Endodermal cell (in vitro differentiated cells): Measurements from ENCODE around the gene TIMM50. TPM values are rescaled to one million over a fixed set of nuclear protein-coding genes. Genes with fewer than 3 reads are reported as not detected.
A peak's percentile ranks its signal among the peaks of the same experiment; 100 is the strongest.

Experiments used
- DNase-seq: peaks from one replicate; pipeline ENCODE4 v3.0.0-alpha.2; 2017
- H3K27ac ChIP-seq: 2 replicates; pipeline ENCODE4 v1.5.1; 2013; ENCODE audit warnings: mild to moderate bottlenecking, low read depth, low read length, moderate library complexity
- H3K27me3 ChIP-seq: 2 replicates; pipeline ENCODE4 v1.6.1; 2013; ENCODE audit warnings: mild to moderate bottlenecking, low read length, moderate library complexity; ENCODE audit not compliant: insufficient read depth, control insufficient read depth, poor library complexity, severe bottlenecking
- H3K36me3 ChIP-seq: 2 replicates; pipeline ENCODE4 v1.7.0; 2013; ENCODE audit warnings: mild to moderate bottlenecking, low read length, moderate library complexity; ENCODE audit not compliant: control insufficient read depth, insufficient read depth
- H3K4me1 ChIP-seq: one replicate; pipeline ENCODE4 v1.7.0; 2013; ENCODE audit warnings: low read length; ENCODE audit not compliant: control insufficient read depth, insufficient read depth
- H3K4me3 ChIP-seq: 2 replicates; pipeline ENCODE4 v1.5.1; 2013; ENCODE audit warnings: mild to moderate bottlenecking, low read length, moderate library complexity
- H3K9ac ChIP-seq: 2 replicates; pipeline ENCODE4 v1.6.1; 2013; ENCODE audit warnings: mild to moderate bottlenecking, low read length, moderate library complexity; ENCODE audit not compliant: poor library complexity, severe bottlenecking; ENCODE audit errors: extremely low read depth
- H3K9me3 ChIP-seq: 2 replicates; pipeline ENCODE4 v1.6.1; 2013; ENCODE audit warnings: mild to moderate bottlenecking, low read length, moderate library complexity; ENCODE audit not compliant: control insufficient read depth
- H3K27ac Mint-ChIP-seq: 2 replicates; pipeline ENCODE4 v1.8.0; 2020; ENCODE audit warnings: mixed read lengths
- H3K27me3 Mint-ChIP-seq: 2 replicates; pipeline ENCODE4 v1.8.0; 2021; ENCODE audit warnings: mild to moderate bottlenecking, mixed read lengths; ENCODE audit not compliant: insufficient read depth
- H3K36me3 Mint-ChIP-seq: 2 replicates; pipeline ENCODE4 v1.8.0; 2020; ENCODE audit warnings: low read depth, mixed read lengths
- H3K4me1 Mint-ChIP-seq: 2 replicates; pipeline ENCODE4 v1.8.0; 2020; ENCODE audit warnings: mixed read lengths
- H3K4me3 Mint-ChIP-seq: 2 replicates; pipeline ENCODE4 v1.8.0; 2020; ENCODE audit warnings: mild to moderate bottlenecking, moderate library complexity, mixed read lengths
- H3K9me3 Mint-ChIP-seq: 2 replicates; pipeline ENCODE4 v1.8.0; 2020; ENCODE audit warnings: mild to moderate bottlenecking, mixed read lengths
- WGBS, 2 experiments: methylation state at CpG; one replicate each; pipeline versions ENCODE4 v1.1.5 to v1.1.7; 2013; ENCODE audit warnings: missing lambda C conversion rate in 2 of 2, mixed read lengths in 1 of 2; ENCODE audit not compliant: insufficient coverage in 1 of 2, insufficient read length in 1 of 2; 5-methylcytosine and 5-hydroxymethylcytosine counted together
- long read RNA-seq, 4 experiments: library from polyadenylated mRNA in 2 of 4; library from RNA in 1 of 4; library from capped mRNA in 1 of 4; stranded (forward) in 3 of 4; unstranded in 1 of 4; transcript quantifications; one replicate each; pipeline ENCODE4 v2.0.0, GENCODE V29; 2020 to 2021; ENCODE audit warnings: inconsistent platforms in 1 of 4
- polyA plus RNA-seq, 2 experiments: library from polyadenylated mRNA; stranded (reverse); fragments of 50-300 nt; gene quantifications; one replicate each; pipeline ENCODE4 v1.2.3, GENCODE V29; 2013
- total RNA-seq, 2 donors: library from RNA; stranded (reverse); fragmentation: NEBNext Ultra II Directional in 1 of 2; extraction: Animal tissue kit (Norgen Biotek cat#: 25700) in 1 of 2; gene quantifications; 2 replicates in 1 of 2; 3 replicates in 1 of 2; pipeline ENCODE4 v1.2.1, GENCODE V29; 2021
- TF ChIP-seq, protein P1 (sequence below): fragments of 200-600 bp; sonication (generic); conservative IDR thresholded peaks from 2 replicates; pipeline ENCODE4 v1.5.0; 2021; ENCODE audit warnings: antibody characterized with exemption, mild to moderate bottlenecking

TIMM50 gene
- 10 to 100 TPM; 87.8 to 94.6 TPM for total RNA-seq
- 83.8 TPM for polyA plus RNA-seq (2013, experiment 1 of 2)
- polyA plus RNA-seq (2013, experiment 2 of 2), result 79.7 TPM
- long read RNA-seq, experiment 1, transcript TIMM50-201 (11 exons, 1,612 nt), result major isoform, 18 of 41 reads
- long read RNA-seq, experiment 1, partial matches to known transcripts, result 2 of 41 reads
- long read RNA-seq, experiment 1, other reads (novel, unspliced or antisense), result 17 of 41 reads
- long read RNA-seq, experiment 2, transcript TIMM50-201 (11 exons, 1,612 nt), result major isoform, 99 of 109 reads
- long read RNA-seq, experiment 2, partial matches to known transcripts, result 2 of 109 reads
- long read RNA-seq, experiment 2, other reads (novel, unspliced or antisense), result 6 of 109 reads
- long read RNA-seq, experiment 3, transcript TIMM50-201 (11 exons, 1,612 nt), result major isoform, 326 of 373 reads
- long read RNA-seq, experiment 3, partial matches to known transcripts, result 0 of 373 reads
- long read RNA-seq, experiment 3, other reads (novel, unspliced or antisense), result 43 of 373 reads
- long read RNA-seq, experiment 4, transcript TIMM50-201 (11 exons, 1,612 nt), result major isoform, 133 of 144 reads
- long read RNA-seq, experiment 4, partial matches to known transcripts, result 0 of 144 reads
- long read RNA-seq, experiment 4, other reads (novel, unspliced or antisense), result 8 of 144 reads

DNA sequence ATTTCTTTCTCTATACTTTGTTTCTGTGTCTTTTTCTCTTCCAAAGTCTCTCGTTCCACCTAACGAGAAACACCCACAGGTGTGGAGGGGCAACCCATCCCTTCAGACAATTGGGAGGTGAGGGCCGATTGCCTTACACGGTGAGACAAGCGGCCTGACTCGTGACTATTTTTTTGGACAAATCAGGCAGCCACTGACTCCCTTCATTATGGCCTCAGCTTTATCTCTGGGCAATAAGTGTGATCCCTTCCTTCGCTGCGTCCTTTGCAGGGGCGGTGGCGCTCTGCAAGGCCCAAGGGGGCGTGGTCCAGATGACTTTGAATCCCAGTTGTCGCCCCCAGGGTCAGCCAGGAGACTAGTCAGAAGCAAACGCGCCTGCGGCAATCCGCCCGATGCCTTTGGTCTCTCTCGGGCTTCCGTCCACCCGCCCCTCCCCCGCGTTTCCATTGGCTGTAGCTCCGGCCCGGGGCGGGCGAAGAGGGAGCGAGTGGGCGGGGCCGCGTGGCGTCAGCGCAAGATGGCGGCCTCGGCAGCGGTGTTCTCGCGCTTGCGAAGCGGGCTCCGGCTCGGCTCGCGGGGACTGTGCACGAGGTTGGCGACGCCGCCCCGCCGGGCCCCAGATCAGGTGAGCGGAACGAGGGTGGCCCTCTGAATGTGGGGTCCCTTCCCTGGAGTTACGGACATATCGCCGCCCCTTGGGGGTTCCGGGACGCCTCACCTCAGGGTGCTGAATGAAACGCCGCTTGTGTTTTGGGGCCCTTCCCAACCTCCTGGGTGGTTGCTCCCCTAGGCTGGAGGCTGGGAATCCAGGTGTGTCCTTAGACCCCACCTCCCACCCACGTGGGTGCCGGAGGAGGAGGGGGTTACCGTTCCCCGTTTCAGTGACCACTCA, at the start of gene TIMM50:
TSS of gene TIMM50 (plus strand) at position 502 of the 892 bp plus-strand sequence. CDS start at position 518, 16 bp downstream.
- Mint-ChIP-seq H3K4me1 (peaks cover 20% of the 10 kb centered on the region), H3K4me3 (peak within 1 kb of the TSS; percentile 89)

DNA sequence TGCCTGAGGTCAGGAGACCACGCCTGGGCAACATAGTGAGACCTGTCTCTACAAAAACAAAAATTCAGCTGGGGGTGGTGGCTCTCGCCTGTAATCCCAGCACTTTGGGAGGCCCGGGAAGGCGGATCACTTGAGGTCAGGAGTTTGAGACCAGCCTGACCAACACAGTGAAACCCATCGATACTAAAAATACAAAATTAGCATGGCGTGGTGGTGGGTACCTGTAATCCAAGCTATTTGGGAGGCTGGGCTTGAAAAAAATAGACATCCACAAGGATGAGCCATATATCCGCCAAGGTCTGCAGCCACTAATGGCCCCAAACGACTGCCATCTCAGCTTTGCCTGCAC, 48.0 kb upstream of the TIMM50 start:
- Histone ChIP-seq H3K27ac (no peak overlapping the region), H3K27me3 (no peaks in the 10 kb centered on the region), H3K4me1 (peaks cover 6% of the 10 kb centered on the region), H3K9ac (no peak overlapping the region), H3K36me3 (peaks cover 31% of the 10 kb centered on the region), H3K4me3 (no peak overlapping the region), H3K9me3 (no peaks in the 10 kb centered on the region)
- peaks cover 30% of the 10 kb centered on the region for H3K4me1 Mint-ChIP-seq
- peaks cover 37% of the 10 kb centered on the region for H3K36me3 Mint-ChIP-seq
- H3K27ac Mint-ChIP-seq, result peak overlapping the region; percentile 61
- WGBS, 2 experiments, result 97 to 100% methylated on average over 7 to 8 of the region's 8 CpGs
- no peaks in the 10 kb centered on the region for H3K27me3 Mint-ChIP-seq
- no peak overlapping the region for H3K4me3 Mint-ChIP-seq
- no peaks in the 10 kb centered on the region for H3K9me3 Mint-ChIP-seq
- TF ChIP-seq, protein P1, sequence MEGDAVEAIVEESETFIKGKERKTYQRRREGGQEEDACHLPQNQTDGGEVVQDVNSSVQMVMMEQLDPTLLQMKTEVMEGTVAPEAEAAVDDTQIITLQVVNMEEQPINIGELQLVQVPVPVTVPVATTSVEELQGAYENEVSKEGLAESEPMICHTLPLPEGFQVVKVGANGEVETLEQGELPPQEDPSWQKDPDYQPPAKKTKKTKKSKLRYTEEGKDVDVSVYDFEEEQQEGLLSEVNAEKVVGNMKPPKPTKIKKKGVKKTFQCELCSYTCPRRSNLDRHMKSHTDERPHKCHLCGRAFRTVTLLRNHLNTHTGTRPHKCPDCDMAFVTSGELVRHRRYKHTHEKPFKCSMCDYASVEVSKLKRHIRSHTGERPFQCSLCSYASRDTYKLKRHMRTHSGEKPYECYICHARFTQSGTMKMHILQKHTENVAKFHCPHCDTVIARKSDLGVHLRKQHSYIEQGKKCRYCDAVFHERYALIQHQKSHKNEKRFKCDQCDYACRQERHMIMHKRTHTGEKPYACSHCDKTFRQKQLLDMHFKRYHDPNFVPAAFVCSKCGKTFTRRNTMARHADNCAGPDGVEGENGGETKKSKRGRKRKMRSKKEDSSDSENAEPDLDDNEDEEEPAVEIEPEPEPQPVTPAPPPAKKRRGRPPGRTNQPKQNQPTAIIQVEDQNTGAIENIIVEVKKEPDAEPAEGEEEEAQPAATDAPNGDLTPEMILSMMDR, result no peak
- no peak for DNase-seq

More for the DNA sequence above, at the start of gene TIMM50:
- no peaks in the 10 kb centered on the region for H3K27me3 ChIP-seq
- H3K9me3 Mint-ChIP-seq, result no peaks in the 10 kb centered on the region
- peaks cover 39% of the 10 kb centered on the region for H3K36me3 Mint-ChIP-seq
- H3K27ac Mint-ChIP-seq, result peak within 1 kb of the TSS; percentile 98
- H3K27ac ChIP-seq, result peak within 1 kb of the TSS; percentile 88
- H3K27me3 Mint-ChIP-seq, result no peaks in the 10 kb centered on the region
- peak within 1 kb of the TSS; percentile 98 for H3K9ac ChIP-seq
- no peaks in the 10 kb centered on the region for H3K4me1 ChIP-seq
- peaks cover 39% of the 10 kb centered on the region for H3K36me3 ChIP-seq
- DNase-seq, result peak; percentile 100
- WGBS, 2 experiments, result 4 to 16% methylated on average over 26 to 62 of the region's 62 CpGs
- no peaks in the 10 kb centered on the region for H3K9me3 ChIP-seq
- H3K4me3 ChIP-seq, result peak within 1 kb of the TSS; percentile 98
- TF ChIP-seq, protein P1, result no peak

DNA sequence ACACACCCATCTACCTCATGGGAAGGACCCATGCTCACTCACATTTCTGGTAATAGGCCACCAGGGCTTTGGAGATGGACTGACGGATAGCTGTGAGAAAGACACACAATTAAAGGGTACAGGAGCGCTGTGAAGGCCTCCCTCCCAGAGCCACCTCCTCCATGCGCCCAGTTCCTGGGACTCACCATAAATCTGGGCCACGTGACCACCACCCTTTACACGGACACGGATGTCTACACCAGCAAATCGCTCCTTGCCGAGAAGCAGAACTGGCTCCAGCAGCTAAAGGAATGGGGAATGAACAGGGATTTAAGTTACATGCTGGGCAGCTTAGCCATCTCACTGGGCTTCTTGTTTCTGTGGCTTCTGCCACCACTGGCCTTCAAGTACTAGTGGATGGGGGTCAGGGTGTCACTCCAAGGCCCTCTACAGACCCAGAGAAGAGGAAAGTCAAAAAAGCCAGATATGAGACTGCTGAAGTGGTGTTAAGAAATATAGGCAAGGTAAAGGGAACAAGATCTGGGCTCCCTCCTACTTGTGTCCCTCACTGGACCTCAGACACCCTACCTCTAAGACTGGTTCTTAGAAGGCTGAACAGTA, 47.1 kb upstream of the TIMM50 start:
- WGBS, 2 experiments, result 95 to 100% methylated on average over 6 to 8 of the region's 8 CpGs

More for the DNA sequence above, 47.1 kb upstream of the TIMM50 start:
- H3K4me1 ChIP-seq, result peaks cover 5% of the 10 kb centered on the region
- H3K36me3 ChIP-seq, result peaks cover 31% of the 10 kb centered on the region
- Mint-ChIP-seq H3K27ac (peak overlapping the region; percentile 76), H3K4me3 (peak overlapping the region; percentile 32), H3K4me1 (peaks cover 25% of the 10 kb centered on the region), H3K9me3 (no peaks in the 10 kb centered on the region), H3K36me3 (peaks cover 37% of the 10 kb centered on the region), H3K27me3 (no peaks in the 10 kb centered on the region)
- no peak for DNase-seq
- peak overlapping the region; percentile 99 for H3K4me3 ChIP-seq
- TF ChIP-seq, protein P1, result no peak
- no peaks in the 10 kb centered on the region for H3K9me3 ChIP-seq
- H3K9ac ChIP-seq, result no peak overlapping the region
- H3K27ac ChIP-seq, result no peak overlapping the region
- no peaks in the 10 kb centered on the region for H3K27me3 ChIP-seq
